ENCODE results near the gene MRPL51. TPM values are rescaled to one million over a fixed set of nuclear protein-coding genes. Genes with fewer than 3 reads are reported as not detected.

MRPL51 gene
- total RNA-seq, 2 donors from 2014 or later = 132 to 220 TPM

DNA sequence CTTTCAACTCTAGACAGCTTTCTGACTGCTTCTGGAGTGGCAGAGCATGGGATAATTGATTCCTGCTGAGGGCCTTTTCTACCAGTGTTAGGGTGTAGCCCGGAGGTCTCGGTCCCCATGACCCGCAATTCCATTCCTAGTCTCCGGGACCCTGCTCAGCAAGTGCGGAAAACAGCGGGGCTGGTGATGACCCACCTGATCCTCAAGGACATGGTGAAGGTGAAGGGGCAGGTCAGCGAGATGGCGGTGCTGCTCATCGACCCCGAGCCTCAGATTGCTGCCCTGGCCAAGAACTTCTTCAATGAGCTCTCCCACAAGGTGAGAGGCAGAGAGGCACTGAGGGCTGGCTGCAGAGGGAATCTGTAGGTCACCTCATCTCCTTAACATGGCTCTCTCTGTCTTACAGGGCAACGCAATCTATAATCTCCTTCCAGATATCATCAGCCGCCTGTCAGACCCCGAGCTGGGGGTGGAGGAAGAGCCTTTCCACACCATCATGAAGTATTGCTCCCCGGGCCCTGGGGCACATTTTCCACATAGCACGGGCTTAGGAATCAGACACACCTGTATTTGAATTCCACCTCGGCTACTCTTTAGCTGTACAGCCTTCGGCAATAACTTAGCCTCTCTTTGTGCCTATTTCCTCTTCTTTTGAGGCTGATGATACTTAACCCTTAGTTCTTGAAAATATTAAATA is 35.6 kb upstream of the MRPL51 start:
- no peak for DNase-seq
- TF ChIP-seq, protein P1, sequence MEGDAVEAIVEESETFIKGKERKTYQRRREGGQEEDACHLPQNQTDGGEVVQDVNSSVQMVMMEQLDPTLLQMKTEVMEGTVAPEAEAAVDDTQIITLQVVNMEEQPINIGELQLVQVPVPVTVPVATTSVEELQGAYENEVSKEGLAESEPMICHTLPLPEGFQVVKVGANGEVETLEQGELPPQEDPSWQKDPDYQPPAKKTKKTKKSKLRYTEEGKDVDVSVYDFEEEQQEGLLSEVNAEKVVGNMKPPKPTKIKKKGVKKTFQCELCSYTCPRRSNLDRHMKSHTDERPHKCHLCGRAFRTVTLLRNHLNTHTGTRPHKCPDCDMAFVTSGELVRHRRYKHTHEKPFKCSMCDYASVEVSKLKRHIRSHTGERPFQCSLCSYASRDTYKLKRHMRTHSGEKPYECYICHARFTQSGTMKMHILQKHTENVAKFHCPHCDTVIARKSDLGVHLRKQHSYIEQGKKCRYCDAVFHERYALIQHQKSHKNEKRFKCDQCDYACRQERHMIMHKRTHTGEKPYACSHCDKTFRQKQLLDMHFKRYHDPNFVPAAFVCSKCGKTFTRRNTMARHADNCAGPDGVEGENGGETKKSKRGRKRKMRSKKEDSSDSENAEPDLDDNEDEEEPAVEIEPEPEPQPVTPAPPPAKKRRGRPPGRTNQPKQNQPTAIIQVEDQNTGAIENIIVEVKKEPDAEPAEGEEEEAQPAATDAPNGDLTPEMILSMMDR (IDR thresholded peaks at IDR 0.05) = no peak
- H3K27me3 ChIP-seq = no peaks in the 10 kb centered on the region
- peaks cover 6% of the 10 kb centered on the region for H3K4me1 ChIP-seq
- no peak overlapping the region for H3K9ac ChIP-seq (ENCODE audit: low read depth in 2 of 2, low read length in 2 of 2)
- intact Hi-C loops (cut with DNase I) = no loop called here
- H3K4me3 ChIP-seq = no peak overlapping the region
- H3K36me3 ChIP-seq = peaks cover 25% of the 10 kb centered on the region
- H3K27ac ChIP-seq = no peak overlapping the region
- no peaks in the 10 kb centered on the region for H3K9me3 ChIP-seq

DNA sequence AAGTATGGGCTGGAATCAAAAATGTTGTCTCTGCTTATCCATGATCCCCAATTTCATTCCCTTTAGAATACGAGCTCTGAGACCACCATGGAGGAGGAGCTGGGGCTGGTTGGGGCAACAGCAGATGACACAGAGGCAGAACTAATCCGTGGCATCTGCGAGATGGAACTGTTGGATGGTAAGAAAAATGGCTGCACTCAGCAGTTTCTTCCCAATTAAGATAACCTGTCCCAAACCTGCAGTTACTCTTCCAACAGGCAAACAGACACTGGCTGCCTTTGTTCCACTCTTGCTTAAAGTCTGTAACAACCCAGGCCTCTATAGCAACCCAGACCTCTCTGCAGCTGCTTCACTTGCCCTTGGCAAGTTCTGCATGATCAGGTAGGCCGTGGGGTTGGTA is 34.6 kb upstream of the MRPL51 start:
- peaks cover 25% of the 10 kb centered on the region for H3K36me3 ChIP-seq
- TF ChIP-seq, protein P1 (IDR thresholded peaks at IDR 0.05) = no peak
- no peak for DNase-seq
- no peak overlapping the region for H3K4me3 ChIP-seq
- no peak overlapping the region for H3K9ac ChIP-seq (ENCODE audit: low read depth in 2 of 2, low read length in 2 of 2)
- H3K27ac ChIP-seq = no peak overlapping the region
- intact Hi-C loops (cut with DNase I) = no loop called here
- H3K9me3 ChIP-seq = no peaks in the 10 kb centered on the region
- H3K4me1 ChIP-seq = peaks cover 5% of the 10 kb centered on the region
- no peaks in the 10 kb centered on the region for H3K27me3 ChIP-seq

DNA sequence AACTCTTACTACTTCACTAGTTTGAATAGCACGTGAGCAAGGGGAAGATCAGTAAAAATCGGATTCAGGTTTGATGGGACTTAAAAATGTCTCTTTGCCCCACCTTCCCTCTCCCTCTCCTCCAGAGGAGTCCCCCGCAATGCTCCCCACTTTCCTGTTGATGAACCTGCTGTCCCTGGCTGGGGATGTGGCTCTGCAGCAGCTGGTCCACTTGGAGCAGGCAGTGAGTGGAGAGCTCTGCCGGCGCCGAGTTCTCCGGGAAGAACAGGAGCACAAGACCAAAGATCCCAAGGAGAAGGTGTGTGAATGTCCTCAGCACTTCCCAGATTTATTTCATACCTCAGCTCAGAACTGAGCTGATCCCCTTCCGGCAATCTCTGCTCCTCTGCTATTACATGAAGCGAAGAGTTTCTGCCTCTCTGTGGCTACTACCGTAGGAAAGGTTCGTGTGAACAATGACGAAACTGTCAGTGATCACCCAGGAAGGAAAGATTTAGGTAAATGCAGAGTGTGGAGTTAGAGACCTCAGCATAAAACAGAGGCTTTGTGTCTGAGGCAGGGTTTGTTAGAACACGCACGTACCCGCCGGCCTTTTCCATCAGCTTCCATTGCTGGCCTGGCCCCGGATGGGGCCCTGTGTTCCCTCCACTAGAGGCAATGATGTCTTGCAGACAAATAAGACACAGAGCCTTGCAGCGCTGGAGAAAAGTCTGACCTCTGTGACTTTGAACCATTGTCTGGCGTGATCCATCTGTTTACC is 33.9 kb upstream of the MRPL51 start:
- Histone ChIP-seq H3K4me1 (no peaks in the 10 kb centered on the region), H3K27ac (no peak overlapping the region), H3K27me3 (no peaks in the 10 kb centered on the region), H3K4me3 (no peak overlapping the region), H3K36me3 (peaks cover 25% of the 10 kb centered on the region), H3K9me3 (no peaks in the 10 kb centered on the region), H3K9ac (ENCODE audit: low read depth in 2 of 2, low read length in 2 of 2) (no peak overlapping the region)
- no peak for DNase-seq
- intact Hi-C loops (cut with DNase I) = no loop called here
- TF ChIP-seq, protein P1 (IDR thresholded peaks at IDR 0.05) = no peak

- DNase-seq = no peak
- Histone ChIP-seq H3K9me3 (no peaks in the 10 kb centered on the region), H3K4me1 (no peaks in the 10 kb centered on the region), H3K27ac (no peak overlapping the region), H3K27me3 (no peaks in the 10 kb centered on the region), H3K36me3 (peaks cover 25% of the 10 kb centered on the region), H3K4me3 (no peak overlapping the region), H3K9ac (ENCODE audit: low read depth in 2 of 2, low read length in 2 of 2) (no peak overlapping the region)
- TF ChIP-seq, protein P1 (IDR thresholded peaks at IDR 0.05) = no peak
- intact Hi-C loops (cut with DNase I) = no loop called here
These were observed 33.1 kb upstream of the MRPL51 start for GRCh38 chr12:6526201-6526600.

DNA sequence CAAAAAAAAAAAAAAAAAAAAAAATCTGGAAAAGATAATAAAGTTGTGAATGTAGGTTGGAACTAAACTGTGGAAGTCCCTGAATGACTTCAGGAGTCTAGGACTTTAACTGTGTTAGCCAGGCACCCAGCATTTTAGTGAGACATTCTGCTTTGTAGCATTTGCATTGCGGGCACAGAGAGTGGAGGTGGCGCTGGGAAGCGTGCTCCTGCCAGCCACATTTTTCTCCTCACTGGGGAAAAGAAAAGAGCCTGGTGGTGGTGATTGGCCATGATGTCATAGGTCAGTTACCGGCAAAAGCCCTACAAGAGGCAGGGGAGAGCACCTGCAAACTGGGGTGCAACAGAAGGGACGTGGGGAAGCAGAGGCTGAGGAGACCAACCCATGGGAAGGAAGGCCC is 31.6 kb upstream of the MRPL51 start:
- intact Hi-C loops (cut with DNase I) = no loop called here

More for the DNA sequence above, 31.6 kb upstream of the MRPL51 start:
- no peak overlapping the region for H3K27ac ChIP-seq
- no peaks in the 10 kb centered on the region for H3K9me3 ChIP-seq
- no peak overlapping the region for H3K4me3 ChIP-seq
- H3K9ac ChIP-seq (ENCODE audit: low read depth in 2 of 2, low read length in 2 of 2) = no peak overlapping the region
- H3K4me1 ChIP-seq = no peaks in the 10 kb centered on the region
- no peaks in the 10 kb centered on the region for H3K27me3 ChIP-seq
- H3K36me3 ChIP-seq = peaks cover 17% of the 10 kb centered on the region
- DNase-seq = no peak
- TF ChIP-seq, protein P1 (IDR thresholded peaks at IDR 0.05) = no peak

Measured in colonic mucosa (tissue), 4 donors.